A549 treated with GW870086 at 1 μM for 4 hours (cell line): ENCODE measurements around the gene MPC1. TPM values are rescaled to one million over a fixed set of nuclear protein-coding genes. Genes with fewer than 3 reads are reported as not detected.

Experiments
- total RNA-seq: library from RNA; stranded (reverse); fragments of 200-300 nt; extraction: Qiagen RNA extraction; gene quantifications from 5 replicates; pipeline ENCODE4 v1.2.3, GENCODE V29; 2022; ENCODE audit warnings: low read depth

Gene MPC1
- 4.3 to 6.2 TPM (median 4.9 TPM) in 5 replicates for total RNA-seq

GRCh38 chr6:166382933-166383801, at the start of gene MPC1:
Gene MPC1, minus strand, starts transcription at chr6:166382940. Its CDS starts 64 bp downstream, at chr6:166382876.

GRCh38 chr6:166342349-166343149, 40.2 kb downstream of the MPC1 start, which contains the start of gene SFT2D1:
Gene SFT2D1, minus strand, starts transcription at chr6:166342545. Its CDS starts 64 bp downstream, at chr6:166342481.

Other genes starting within 250 kb of the MPC1 start
- gene TBXT, start 215.1 kb downstream of the MPC1 start, total RNA-seq, result not detected in 5 replicates
- 0.07 to 0.15 TPM (median 0.12 TPM) in 5 replicates for gene PRR18, start 74.5 kb downstream of the MPC1 start, total RNA-seq
- 35.5 to 43.4 TPM (median 41.1 TPM) in 5 replicates for gene SFT2D1, start 40.4 kb downstream of the MPC1 start, total RNA-seq
- 0.09 to 0.43 TPM (median 0.13 TPM) in 4 of 5 replicates, not detected in the other for gene RAMACL, start 203.7 kb upstream of the MPC1 start, total RNA-seq
- gene RPS6KA2, start 244.3 kb upstream of the MPC1 start, total RNA-seq, result 0.10 to 0.32 TPM (median 0.17 TPM) in 5 replicates